Iris pigment epithelial cell (primary cell): ENCODE data around the gene NDST4.
A peak's percentile ranks its signal among the peaks of the same experiment; 100 is the strongest.

Experiments used
- DNase-seq: peaks from one replicate; pipeline ENCODE4 v3.0.0-alpha.2; 2011; ENCODE audit warnings: low read depth

The NDST4 gene

DNA sequence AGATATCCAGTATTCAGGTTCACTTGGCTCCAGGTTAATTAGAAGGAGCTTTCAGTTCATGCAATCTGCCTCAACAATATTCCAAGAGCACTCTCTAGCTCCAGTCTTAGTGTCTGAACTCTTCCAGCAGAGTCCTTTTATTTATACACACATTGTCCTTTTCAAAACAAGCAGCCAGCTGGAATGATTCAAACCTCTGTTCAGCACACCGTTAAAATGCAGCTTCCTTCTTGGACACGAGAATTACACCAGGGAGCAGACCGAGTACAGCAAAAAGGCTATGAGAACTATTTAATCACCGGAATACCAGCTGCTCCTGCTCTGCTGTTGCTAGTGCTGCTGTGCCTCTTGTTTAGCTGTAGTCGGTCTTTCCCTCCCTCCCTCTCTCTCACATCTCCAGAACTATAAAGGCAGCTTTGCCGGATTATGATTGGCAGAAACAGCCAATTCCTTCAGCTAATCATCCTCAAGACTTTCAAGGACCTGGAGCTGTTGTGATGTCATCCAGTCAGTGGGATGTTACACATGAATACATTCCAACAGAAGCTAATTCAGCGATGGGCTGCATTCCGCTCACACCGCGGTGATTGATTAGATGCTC lies at the start of gene NDST4:
TSS of gene NDST4 (minus strand) at position 115 of the 601 bp plus-strand sequence. CDS start 36,584 bp downstream, outside the sequence.
- DNase-seq: peak; percentile 28

DNA sequence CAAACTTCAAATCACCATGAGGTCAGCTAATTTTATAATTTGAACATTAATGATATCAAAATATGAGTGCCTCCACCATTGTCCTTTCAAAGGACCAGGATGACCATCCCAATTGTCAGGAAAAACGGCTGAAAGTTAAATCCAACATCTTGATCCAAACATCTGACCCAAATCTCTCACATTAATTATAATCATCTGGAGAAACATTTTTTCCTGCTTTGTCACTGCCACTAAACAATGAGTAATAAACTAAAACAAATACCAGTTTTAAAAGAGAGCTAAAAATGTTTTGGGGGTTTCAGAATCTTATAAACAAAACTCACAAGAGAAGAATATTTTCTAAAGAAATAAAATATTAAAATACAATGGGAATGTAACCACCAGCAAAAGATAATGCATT lies 45.7 kb upstream of the NDST4 start:
- DNase-seq: no peak

DNA sequence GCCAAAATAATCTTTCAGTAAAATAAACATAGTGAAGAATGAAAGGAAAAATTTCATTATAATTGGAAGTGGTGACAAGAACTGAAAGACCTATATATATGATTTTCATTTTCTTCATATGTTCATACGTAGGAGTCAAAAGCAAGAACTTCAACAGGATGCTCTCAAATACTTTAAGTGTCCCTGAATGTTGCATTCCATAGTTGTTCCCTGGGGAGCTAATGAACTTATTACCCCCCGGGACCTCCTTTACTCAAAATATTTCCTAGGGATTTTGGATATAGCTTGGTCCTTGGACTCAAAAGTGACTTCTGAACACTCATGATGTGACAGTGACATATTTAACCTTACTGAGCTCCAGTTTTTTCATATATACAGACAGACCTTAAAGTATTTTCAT lies 44.9 kb upstream of the NDST4 start:
- no peak for DNase-seq

DNA sequence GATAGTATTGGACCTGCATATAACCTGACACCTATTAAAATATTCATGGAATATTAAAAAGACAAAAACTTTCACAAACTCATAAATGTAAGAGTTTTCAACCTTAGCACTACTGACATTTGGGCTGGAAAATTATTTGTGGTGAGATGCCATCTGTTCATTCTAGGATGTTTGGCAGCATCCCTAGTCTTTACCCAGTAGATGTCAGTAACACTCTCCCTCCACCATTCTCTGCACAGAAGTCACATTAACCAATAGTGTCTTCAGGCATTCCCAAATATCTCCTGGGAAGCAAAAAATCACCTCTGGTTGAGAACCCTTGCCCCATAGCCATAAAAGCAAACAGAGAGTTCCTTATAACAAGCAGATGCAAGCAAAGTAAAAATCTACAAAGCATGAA lies 41.4 kb upstream of the NDST4 start:
- DNase-seq: no peak

GRCh38 chr4:115152965-115153364 lies 39.5 kb upstream of the NDST4 start:
- no peak for DNase-seq

- DNase-seq: no peak
Observed at GRCh38 chr4:115152081-115152480, 38.7 kb upstream of the NDST4 start.

DNA sequence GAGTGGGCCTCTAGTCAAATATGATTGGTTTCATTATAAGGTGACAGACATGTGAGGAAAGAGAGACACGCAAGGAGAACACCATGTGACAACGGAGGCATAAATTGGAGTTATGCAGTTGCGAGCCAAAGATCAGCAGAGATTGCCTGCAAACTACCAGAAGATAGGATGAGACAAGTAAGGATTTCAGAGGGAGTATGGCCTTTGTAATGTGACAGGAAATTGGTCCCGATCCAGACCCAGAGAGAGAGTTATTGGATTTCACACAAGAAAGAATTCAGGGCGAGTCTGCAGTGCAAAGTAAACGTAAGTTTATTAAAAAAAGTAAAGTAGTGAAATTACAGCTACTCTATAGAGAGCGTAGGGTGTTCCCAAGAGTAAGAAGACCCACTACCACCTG lies 35.7 kb upstream of the NDST4 start:
- no peak for DNase-seq

DNA sequence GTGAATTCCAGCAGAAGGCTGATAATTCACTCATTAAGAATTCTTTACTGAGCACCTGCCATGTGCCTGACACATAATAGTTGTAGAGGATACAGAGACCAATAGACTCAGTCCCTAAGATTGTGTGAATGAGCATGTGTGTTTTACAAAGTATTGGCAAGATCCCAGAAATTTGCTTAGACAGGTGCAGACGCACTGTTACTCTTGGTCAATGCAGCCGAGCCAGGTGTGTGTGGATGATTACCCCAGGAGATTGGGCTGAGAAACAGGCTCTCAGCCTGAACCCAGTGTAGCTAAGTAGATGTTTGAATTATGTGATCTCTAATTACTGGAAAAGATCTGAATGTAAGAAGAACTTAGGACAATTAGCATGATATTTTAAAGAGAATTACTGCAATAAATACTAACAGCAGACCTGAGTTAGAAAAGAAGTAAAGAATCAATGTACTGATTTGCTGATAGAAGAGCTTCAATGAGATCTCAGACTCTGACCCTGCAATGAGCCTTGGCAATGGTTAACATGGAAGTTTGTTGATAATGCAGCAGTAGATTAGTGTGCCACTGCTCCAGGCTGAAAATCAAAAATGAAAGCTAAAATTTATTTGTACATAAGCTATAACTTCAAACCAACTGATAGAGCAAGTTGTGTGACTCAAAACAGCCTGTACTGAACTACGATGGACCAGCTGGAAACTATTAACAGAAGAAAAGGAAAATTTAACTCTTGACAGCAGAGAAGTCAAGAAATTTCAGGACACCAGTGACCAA lies 32.2 kb upstream of the NDST4 start:
- DNase-seq: no peak

- DNase-seq: no peak
Observed at GRCh38 chr4:115128037-115128436, 14.6 kb upstream of the NDST4 start.

GRCh38 chr4:115126491-115126890 lies 13.1 kb upstream of the NDST4 start:
- no peak for DNase-seq

GRCh38 chr4:115121351-115122043 lies 8.1 kb upstream of the NDST4 start:
- DNase-seq: no peak

DNA sequence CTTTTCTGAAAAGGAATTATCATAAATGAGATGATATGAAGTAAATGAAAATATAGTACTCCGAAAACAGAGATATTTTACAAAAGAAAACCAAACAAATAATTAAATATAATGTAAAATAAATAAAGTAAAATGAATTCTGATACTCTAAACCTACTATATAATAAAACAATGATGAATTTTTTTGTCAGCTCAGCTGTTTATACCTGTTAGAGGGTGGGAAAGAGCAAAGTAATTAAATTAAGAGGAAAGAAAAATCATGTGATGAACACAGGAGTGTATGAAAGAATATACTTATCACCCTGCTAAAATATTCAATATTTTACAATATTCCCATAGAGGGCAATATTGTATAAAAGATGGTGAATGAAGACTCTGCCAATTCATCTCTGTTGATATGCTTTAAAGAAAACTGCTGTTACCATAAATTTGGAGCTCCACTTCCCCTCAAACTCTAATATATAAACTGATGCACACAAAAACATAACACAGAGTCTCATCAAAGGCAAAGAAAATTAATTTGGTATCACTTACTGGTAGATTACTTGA lies 6.5 kb upstream of the NDST4 start:
- no peak for DNase-seq

GRCh38 chr4:115117651-115118050 lies 4.2 kb upstream of the NDST4 start:
- no peak for DNase-seq

DNA sequence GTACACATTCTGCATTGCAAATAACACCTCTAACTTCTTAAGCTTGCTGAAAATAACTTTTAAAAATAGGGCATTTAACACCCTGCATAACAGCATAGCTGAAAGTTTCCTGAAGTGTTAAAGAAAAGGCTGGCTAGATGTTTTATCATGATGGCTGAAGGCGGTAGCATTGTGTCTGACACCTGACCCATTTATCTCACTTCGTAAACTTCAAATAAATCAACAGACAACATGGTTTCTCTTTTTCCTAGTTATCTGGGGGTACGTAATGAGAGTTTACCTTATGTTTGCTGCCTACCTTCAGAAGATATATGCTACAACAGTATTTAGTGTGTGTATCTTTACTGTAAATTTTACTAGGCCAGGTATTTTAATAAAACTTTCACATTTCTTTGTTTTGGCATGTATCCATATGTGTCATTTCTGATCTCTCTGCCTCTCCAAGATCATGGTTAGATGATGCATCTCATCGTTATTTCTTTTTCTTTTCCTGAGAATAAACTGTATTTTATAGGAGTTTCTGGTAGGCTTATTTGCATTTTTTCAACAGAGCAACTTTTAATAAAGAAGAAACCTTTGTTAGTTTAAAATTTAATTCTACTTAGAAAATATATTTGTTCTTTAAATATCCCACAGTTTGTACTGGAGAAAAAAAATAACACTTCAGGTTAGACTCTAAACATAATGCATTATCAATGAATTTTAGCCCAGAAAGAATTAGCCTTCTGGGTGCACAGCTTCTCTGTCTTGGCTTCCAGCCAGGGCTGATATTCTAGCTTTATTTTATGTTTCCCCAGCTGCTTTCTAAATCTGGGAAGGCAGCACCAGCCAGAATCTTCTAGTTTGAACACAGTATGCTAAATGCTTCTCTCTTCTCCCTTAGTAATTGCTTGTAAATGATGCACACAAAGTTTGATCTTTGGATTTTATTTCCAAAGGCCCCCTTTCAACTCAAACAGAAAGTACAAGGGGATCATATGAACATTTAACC lies 2.9 kb downstream of the NDST4 start:
- no peak for DNase-seq

DNA sequence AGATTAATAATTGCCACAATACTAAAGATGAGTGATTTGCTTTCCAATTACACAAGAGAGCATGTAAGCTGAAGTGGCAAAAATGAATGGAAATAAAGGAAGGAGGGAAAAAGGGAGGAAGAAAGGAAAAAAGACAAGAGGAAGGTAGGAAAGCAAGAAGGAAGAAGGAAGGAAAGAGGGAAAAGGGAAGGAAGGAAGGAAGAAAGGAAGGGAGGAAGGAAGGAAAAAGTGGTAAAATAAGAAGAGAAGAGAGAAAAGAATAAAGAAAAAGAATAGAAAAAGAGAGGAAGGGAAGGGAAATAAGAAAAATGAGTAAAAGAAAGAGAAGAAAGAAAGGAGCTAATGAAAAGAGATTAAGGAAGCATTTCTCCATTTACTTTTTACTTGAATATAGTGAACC lies 4.6 kb downstream of the NDST4 start:
- DNase-seq: no peak

DNA sequence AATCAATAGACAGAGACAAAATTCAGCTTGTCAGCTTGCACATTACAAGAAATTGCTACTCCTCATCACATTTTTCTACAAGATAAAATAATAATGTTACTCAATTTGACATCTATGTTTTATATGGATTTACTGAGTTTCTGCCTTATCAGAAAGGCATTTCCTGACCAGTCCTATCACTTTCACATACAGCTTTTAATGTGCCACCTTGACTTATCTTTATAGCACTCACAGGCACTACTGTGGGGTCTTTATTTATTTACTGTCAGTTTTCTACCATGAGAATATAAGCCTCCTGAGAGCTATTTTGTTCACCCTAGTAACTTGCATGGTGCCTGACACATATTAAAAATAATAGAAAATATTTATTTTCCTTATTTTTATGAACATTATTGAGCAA lies 6.0 kb downstream of the NDST4 start:
- DNase-seq: no peak

GRCh38 chr4:115101675-115102074 lies 11.7 kb downstream of the NDST4 start:
- no peak for DNase-seq

DNA sequence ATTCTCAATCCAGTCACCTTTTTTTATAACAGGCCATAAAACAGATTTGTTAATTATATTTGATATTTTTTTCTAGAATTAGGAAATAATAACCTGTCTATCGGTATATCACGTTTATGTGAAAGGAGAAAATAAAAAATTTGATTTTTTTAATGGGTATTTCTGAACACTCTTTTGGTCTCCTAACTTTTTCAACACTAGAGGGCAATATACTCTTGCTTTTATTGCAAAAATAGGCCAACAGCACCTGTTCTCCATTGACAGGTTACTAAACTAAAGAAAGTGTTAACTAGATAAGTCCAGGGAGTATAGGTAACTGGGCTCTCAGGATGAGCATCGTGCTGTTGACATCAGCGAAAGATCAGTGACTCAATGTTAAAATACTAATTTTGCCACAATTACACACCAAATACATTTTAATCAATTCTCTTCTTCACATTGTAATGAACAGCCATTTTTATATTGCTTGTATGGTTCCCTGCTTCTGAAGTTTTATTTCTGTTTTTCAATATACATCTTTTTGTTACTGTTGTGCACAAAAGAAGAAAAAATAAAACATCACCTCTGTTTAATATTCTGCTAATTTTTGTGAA lies 22.8 kb downstream of the NDST4 start:
- peak; percentile 1 for DNase-seq

GRCh38 chr4:115082633-115083032 lies 30.8 kb downstream of the NDST4 start:
- DNase-seq: no peak

DNA sequence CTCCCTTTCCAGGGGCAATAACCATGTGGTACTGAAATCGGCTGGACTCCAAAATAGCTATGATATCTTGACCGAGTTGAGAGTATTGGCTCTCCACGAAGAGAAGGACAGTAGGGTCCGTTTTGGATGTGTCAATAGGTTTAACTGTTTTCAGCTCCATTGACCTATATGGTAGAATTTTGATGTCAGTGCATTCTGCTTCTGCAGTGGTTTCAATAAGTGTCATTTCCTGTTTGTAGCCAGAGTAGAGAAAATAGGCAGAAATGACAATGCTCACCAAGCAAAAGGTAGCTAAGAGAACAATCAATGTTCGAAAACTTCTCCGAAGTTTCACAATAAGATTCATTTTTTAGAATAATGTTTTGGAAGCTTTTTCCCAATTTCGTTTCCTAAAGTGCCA lies 36.7 kb downstream of the NDST4 start:
- no peak for DNase-seq

DNA sequence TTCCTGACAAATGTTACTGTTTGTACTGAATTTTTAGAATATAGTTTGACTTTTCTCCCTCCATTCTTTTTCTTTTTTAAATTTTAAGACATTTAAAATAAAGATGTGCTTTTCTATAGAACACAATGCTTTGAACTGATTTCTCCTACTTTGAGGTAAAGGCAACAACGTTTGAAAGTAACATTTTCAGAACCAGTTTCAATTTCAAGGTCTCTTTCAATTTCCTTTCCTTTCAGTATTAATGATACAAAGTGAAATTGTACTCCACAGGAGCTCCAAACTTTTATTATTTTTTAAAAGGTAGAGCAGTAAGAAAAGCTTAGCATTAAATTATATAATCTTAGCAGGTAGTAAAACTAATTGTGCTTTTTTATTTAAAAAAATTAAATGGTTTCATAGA lies 54.9 kb downstream of the NDST4 start:
- no peak for DNase-seq
